ENCODE data around the gene ARL6IP5. TPM values are rescaled to one million over a fixed set of nuclear protein-coding genes. Genes with fewer than 3 reads are reported as not detected.

The ARL6IP5 gene
- 119 TPM for polyA plus RNA-seq (2013, experiment 1 of 2)
- polyA plus RNA-seq (2013, experiment 2 of 2): 122 TPM

GRCh38 chr3:69084326-69085167 lies at the start of gene ARL6IP5:
TSS of gene ARL6IP5 (plus strand) at chr3:69084937. CDS start at chr3:69085048, 111 bp downstream.
- peak within 1 kb of the TSS in 1 of 2 experiments; percentile 92 for H3K14ac ChIP-seq (ENCODE audit: low read length in 2 of 2)
- H2BK5ac ChIP-seq (ENCODE audit: low read depth, low read length, poor library complexity, severe bottlenecking): peak within 1 kb of the TSS; percentile 85
- H2AFZ ChIP-seq (ENCODE audit: low read depth, low read length): peak within 1 kb of the TSS; percentile 84
- H3K9me3 ChIP-seq (ENCODE audit: control insufficient read depth, low read length): no peaks in the 10 kb centered on the region
- peak within 1 kb of the TSS in 1 of 2 experiments; percentile 57 for H3K23ac ChIP-seq (ENCODE audit: low read length in 2 of 2)
- peaks cover 0 to 13% of the 10 kb centered on the region in 2 experiments for H3K36me3 ChIP-seq (ENCODE audit: control insufficient read depth in 1 of 2, insufficient read depth in 2 of 2, low read depth in 1 of 2, low read length in 2 of 2)
- H3K4ac ChIP-seq (ENCODE audit: low read depth in 1 of 2, low read length in 2 of 2): peak within 1 kb of the TSS; percentile 90 to 98
- peak within 1 kb of the TSS; percentile 80 for H3K4me2 ChIP-seq (ENCODE audit: low read length, poor library complexity, severe bottlenecking)
- H4K8ac ChIP-seq (ENCODE audit: low read length): peak within 1 kb of the TSS; percentile 79
- 2% methylated on average over 24 of the region's 32 CpGs for WGBS
- H2BK12ac ChIP-seq (ENCODE audit: low read length in 2 of 2): peak within 1 kb of the TSS; percentile 25 to 83
- H3K79me1 ChIP-seq (replicated peaks; ENCODE audit: low read length, poor library complexity, severe bottlenecking): peaks cover 4% of the 10 kb centered on the region
- peak within 1 kb of the TSS; percentile 59 to 95 for H3K18ac ChIP-seq (ENCODE audit: low read depth in 1 of 2, low read length in 2 of 2)
- H3K27me3 ChIP-seq (ENCODE audit: control insufficient read depth in 1 of 2, insufficient read depth in 1 of 2, low read length in 2 of 2): no peaks in the 10 kb centered on the region
- peak within 1 kb of the TSS; percentile 82 for H2BK15ac ChIP-seq (ENCODE audit: low read depth, poor library complexity, severe bottlenecking)
- H3K4me1 ChIP-seq (ENCODE audit: control insufficient read depth, insufficient read depth, low read depth, low read length): peaks cover 16% of the 10 kb centered on the region
- H4K91ac ChIP-seq (ENCODE audit: low read length): peak within 1 kb of the TSS; percentile 72
- DNase-seq: peak; percentile 93
- peak within 1 kb of the TSS; percentile 59 for H2AK5ac ChIP-seq (ENCODE audit: low read length, severe bottlenecking)
- H3K9ac ChIP-seq (ENCODE audit: low read length): peak within 1 kb of the TSS; percentile 96
- peak within 1 kb of the TSS; percentile 67 for H2BK120ac ChIP-seq (ENCODE audit: low read depth, low read length)
- H3K4me3 ChIP-seq (ENCODE audit: insufficient read depth in 1 of 2, low read depth in 1 of 2, low read length in 2 of 2): peak within 1 kb of the TSS; percentile 77 to 94
- peak within 1 kb of the TSS; percentile 90 for H3K27ac ChIP-seq (ENCODE audit: low read length, poor library complexity, severe bottlenecking)

- WGBS: 100% methylated on average over 1 of the region's 2 CpGs
Measured at GRCh38 chr3:69044608-69045007, 40.1 kb upstream of the ARL6IP5 start.

GRCh38 chr3:69048990-69049389 lies 35.7 kb upstream of the ARL6IP5 start:
- no peak overlapping the region for H2BK12ac ChIP-seq (ENCODE audit: low read length in 2 of 2)
- DNase-seq: no peak
- H2AK5ac ChIP-seq (ENCODE audit: low read length, severe bottlenecking): no peak overlapping the region
- no CpG with 5 or more reads among the region's 2 CpGs for WGBS
- no peak overlapping the region for H4K91ac ChIP-seq (ENCODE audit: low read length)
- peak overlapping the region; percentile 96 for H3K9ac ChIP-seq (ENCODE audit: low read length)
- peaks cover 4% of the 10 kb centered on the region for H3K4me1 ChIP-seq (ENCODE audit: control insufficient read depth, insufficient read depth, low read depth, low read length)
- no peak overlapping the region for H2BK5ac ChIP-seq (ENCODE audit: low read depth, low read length, poor library complexity, severe bottlenecking)
- H3K18ac ChIP-seq (ENCODE audit: low read depth in 1 of 2, low read length in 2 of 2): no peak overlapping the region
- H2AFZ ChIP-seq (ENCODE audit: low read depth, low read length): no peak overlapping the region
- no peak overlapping the region for H2BK15ac ChIP-seq (ENCODE audit: low read depth, poor library complexity, severe bottlenecking)
- H3K4me3 ChIP-seq (ENCODE audit: insufficient read depth in 1 of 2, low read depth in 1 of 2, low read length in 2 of 2): no peak overlapping the region
- peaks cover 4 to 67% of the 10 kb centered on the region in 2 experiments for H3K36me3 ChIP-seq (ENCODE audit: control insufficient read depth in 1 of 2, insufficient read depth in 2 of 2, low read depth in 1 of 2, low read length in 2 of 2)
- H3K27me3 ChIP-seq (ENCODE audit: control insufficient read depth in 1 of 2, insufficient read depth in 1 of 2, low read length in 2 of 2): no peaks in the 10 kb centered on the region
- no peak overlapping the region for H3K4ac ChIP-seq (ENCODE audit: low read depth in 1 of 2, low read length in 2 of 2)
- H3K27ac ChIP-seq (ENCODE audit: low read length, poor library complexity, severe bottlenecking): no peak overlapping the region
- H4K8ac ChIP-seq (ENCODE audit: low read length): no peak overlapping the region
- H3K14ac ChIP-seq (ENCODE audit: low read length in 2 of 2): no peak overlapping the region
- H3K4me2 ChIP-seq (ENCODE audit: low read length, poor library complexity, severe bottlenecking): no peak overlapping the region
- H3K23ac ChIP-seq (ENCODE audit: low read length in 2 of 2): no peak overlapping the region
- H3K79me1 ChIP-seq (replicated peaks; ENCODE audit: low read length, poor library complexity, severe bottlenecking): no peaks in the 10 kb centered on the region
- H3K9me3 ChIP-seq (ENCODE audit: control insufficient read depth, low read length): no peaks in the 10 kb centered on the region
- H2BK120ac ChIP-seq (ENCODE audit: low read depth, low read length): no peak overlapping the region

More at GRCh38 chr3:69044608-69045007, 40.1 kb upstream of the ARL6IP5 start:
- Histone ChIP-seq H4K8ac (ENCODE audit: low read length) (no peak overlapping the region), H2BK15ac (ENCODE audit: low read depth, poor library complexity, severe bottlenecking) (no peak overlapping the region), H3K14ac (ENCODE audit: low read length in 2 of 2) (no peak overlapping the region), H2BK5ac (ENCODE audit: low read depth, low read length, poor library complexity, severe bottlenecking) (no peak overlapping the region), H3K4me3 (ENCODE audit: insufficient read depth in 1 of 2, low read depth in 1 of 2, low read length in 2 of 2) (no peak overlapping the region), H3K36me3 (ENCODE audit: control insufficient read depth in 1 of 2, insufficient read depth in 2 of 2, low read depth in 1 of 2, low read length in 2 of 2) (peaks cover 13 to 96% of the 10 kb centered on the region in 2 experiments), H2BK120ac (ENCODE audit: low read depth, low read length) (no peak overlapping the region), H4K91ac (ENCODE audit: low read length) (no peak overlapping the region), H3K9me3 (ENCODE audit: control insufficient read depth, low read length) (no peaks in the 10 kb centered on the region), H3K23ac (ENCODE audit: low read length in 2 of 2) (no peak overlapping the region), H3K9ac (ENCODE audit: low read length) (no peak overlapping the region), H3K79me1 (replicated peaks; ENCODE audit: low read length, poor library complexity, severe bottlenecking) (peaks cover 5% of the 10 kb centered on the region), H3K27me3 (ENCODE audit: control insufficient read depth in 1 of 2, insufficient read depth in 1 of 2, low read length in 2 of 2) (no peaks in the 10 kb centered on the region), H3K4me2 (ENCODE audit: low read length, poor library complexity, severe bottlenecking) (no peak overlapping the region), H2AFZ (ENCODE audit: low read depth, low read length) (no peak overlapping the region), H2AK5ac (ENCODE audit: low read length, severe bottlenecking) (no peak overlapping the region), H3K4me1 (ENCODE audit: control insufficient read depth, insufficient read depth, low read depth, low read length) (peaks cover 2% of the 10 kb centered on the region), H3K27ac (ENCODE audit: low read length, poor library complexity, severe bottlenecking) (no peak overlapping the region), H3K18ac (ENCODE audit: low read depth in 1 of 2, low read length in 2 of 2) (no peak overlapping the region), H2BK12ac (ENCODE audit: low read length in 2 of 2) (no peak overlapping the region), H3K4ac (ENCODE audit: low read depth in 1 of 2, low read length in 2 of 2) (no peak overlapping the region)
- no peak for DNase-seq

GRCh38 chr3:69051756-69052471 lies 32.8 kb upstream of the ARL6IP5 start, which contains the start of gene TMF1:
TSS of gene TMF1 (minus strand) at chr3:69052333. CDS start at chr3:69052086, 247 bp downstream.
- Histone ChIP-seq H2BK120ac (ENCODE audit: low read depth, low read length) (no peak within 1 kb of the TSS), H3K4me3 (ENCODE audit: insufficient read depth in 1 of 2, low read depth in 1 of 2, low read length in 2 of 2) (peak within 1 kb of the TSS; percentile 76 to 83), H2BK5ac (ENCODE audit: low read depth, low read length, poor library complexity, severe bottlenecking) (peak within 1 kb of the TSS; percentile 15), H3K36me3 (ENCODE audit: control insufficient read depth in 1 of 2, insufficient read depth in 2 of 2, low read depth in 1 of 2, low read length in 2 of 2) (peaks cover 0 to 67% of the 10 kb centered on the region in 2 experiments), H3K4me1 (ENCODE audit: control insufficient read depth, insufficient read depth, low read depth, low read length) (peaks cover 4% of the 10 kb centered on the region), H3K14ac (ENCODE audit: low read length in 2 of 2) (peak within 1 kb of the TSS in 1 of 2 experiments; percentile 39), H2AFZ (ENCODE audit: low read depth, low read length) (no peak within 1 kb of the TSS), H2BK15ac (ENCODE audit: low read depth, poor library complexity, severe bottlenecking) (peak within 1 kb of the TSS; percentile 13), H3K27ac (ENCODE audit: low read length, poor library complexity, severe bottlenecking) (peak within 1 kb of the TSS; percentile 90), H3K27me3 (ENCODE audit: control insufficient read depth in 1 of 2, insufficient read depth in 1 of 2, low read length in 2 of 2) (no peaks in the 10 kb centered on the region), H3K4me2 (ENCODE audit: low read length, poor library complexity, severe bottlenecking) (peak within 1 kb of the TSS; percentile 76), H4K91ac (ENCODE audit: low read length) (peak within 1 kb of the TSS; percentile 97), H3K4ac (ENCODE audit: low read depth in 1 of 2, low read length in 2 of 2) (peak within 1 kb of the TSS; percentile 55 to 69), H2AK5ac (ENCODE audit: low read length, severe bottlenecking) (peak within 1 kb of the TSS; percentile 39), H2BK12ac (ENCODE audit: low read length in 2 of 2) (no peak within 1 kb of the TSS), H3K18ac (ENCODE audit: low read depth in 1 of 2, low read length in 2 of 2) (peak within 1 kb of the TSS; percentile 71 to 80), H3K9ac (ENCODE audit: low read length) (peak within 1 kb of the TSS; percentile 96), H3K79me1 (replicated peaks; ENCODE audit: low read length, poor library complexity, severe bottlenecking) (no peaks in the 10 kb centered on the region), H4K8ac (ENCODE audit: low read length) (peak within 1 kb of the TSS; percentile 81), H3K9me3 (ENCODE audit: control insufficient read depth, low read length) (no peaks in the 10 kb centered on the region), H3K23ac (ENCODE audit: low read length in 2 of 2) (no peak within 1 kb of the TSS)
- WGBS: under 1% methylated on average over 45 of the region's 45 CpGs
- DNase-seq: peak; percentile 99
